Activated CD4-positive, alpha-beta T cell treated with anti-CD3 and anti-CD28 coated beads, Interleukin-2, amount 10 ng/mL, durations not matched to agents 24 days and 14 days (primary cell): ENCODE data around the gene STIM2. TPM values are rescaled to one million over a fixed set of nuclear protein-coding genes. Genes with fewer than 3 reads are reported as not detected.

Experiments
- DNase-seq: peaks from one replicate; pipeline ENCODE4 v3.0.0; 2022
- H3K27ac Mint-ChIP-seq: one replicate; pipeline ENCODE4 v1.8.0; 2022; ENCODE audit warnings: mild to moderate bottlenecking, mixed read lengths
- H3K27me3 Mint-ChIP-seq: one replicate; pipeline ENCODE4 v1.8.0; 2022; ENCODE audit warnings: mixed read lengths
- H3K36me3 Mint-ChIP-seq: one replicate; pipeline ENCODE4 v1.8.0; 2022; ENCODE audit warnings: low read depth, mild to moderate bottlenecking, mixed read lengths
- H3K4me1 Mint-ChIP-seq: one replicate; pipeline ENCODE4 v1.8.0; 2021; ENCODE audit warnings: mixed read lengths
- H3K4me3 Mint-ChIP-seq: one replicate; pipeline ENCODE4 v1.8.0; 2022; ENCODE audit warnings: mild to moderate bottlenecking, moderate library complexity, mixed read lengths
- H3K9me3 Mint-ChIP-seq: one replicate; pipeline ENCODE4 v1.8.0; 2021; ENCODE audit warnings: mixed read lengths
- intact Hi-C: fragments of 100-400 bp; cut with micrococcal nuclease; formaldehyde crosslinking; loops from one replicate; pipeline ENCODE4 v1.15.1; 2023
- total RNA-seq: library from RNA; stranded (reverse); gene quantifications from 2 replicates; pipeline ENCODE4 v1.2.3, GENCODE V29; 2022

STIM2 gene
- total RNA-seq, 1 donor from 2014 or later = 46.0 TPM

- peaks cover 30% of the 10 kb centered on the region for H3K36me3 Mint-ChIP-seq
- no peak for DNase-seq
- no peaks in the 10 kb centered on the region for H3K27me3 Mint-ChIP-seq
- no peak overlapping the region for H3K27ac Mint-ChIP-seq
- H3K4me1 Mint-ChIP-seq = peaks cover 24% of the 10 kb centered on the region
- intact Hi-C loops = no loop called here
- peaks cover 9% of the 10 kb centered on the region for H3K9me3 Mint-ChIP-seq
- H3K4me3 Mint-ChIP-seq = no peak overlapping the region
Measured at GRCh38 chr4:26941951-26942350, 81.3 kb downstream of the STIM2 start.

DNA sequence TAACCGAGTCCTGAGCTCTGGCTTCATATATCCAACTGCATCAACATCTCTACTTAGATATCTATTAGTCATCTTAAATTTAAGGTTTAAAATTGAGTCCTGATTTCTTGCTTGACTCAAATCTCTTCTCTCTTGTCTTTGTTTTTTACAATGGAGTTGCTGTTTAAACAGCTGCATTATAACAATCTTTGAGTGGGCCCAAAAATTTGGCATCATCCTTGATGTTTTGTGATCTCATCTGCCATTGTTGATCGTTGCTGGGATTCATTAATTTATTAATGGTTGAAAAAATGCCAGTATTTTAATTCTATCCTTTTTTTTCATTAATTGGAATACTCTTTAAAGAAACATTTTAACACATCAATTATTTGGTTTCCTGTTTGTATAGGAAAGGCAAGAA lies 82.2 kb downstream of the STIM2 start:
- intact Hi-C loops = no loop called here
- peaks cover 31% of the 10 kb centered on the region for H3K36me3 Mint-ChIP-seq
- H3K9me3 Mint-ChIP-seq = peaks cover 9% of the 10 kb centered on the region
- DNase-seq = no peak
- peaks cover 24% of the 10 kb centered on the region for H3K4me1 Mint-ChIP-seq
- H3K27me3 Mint-ChIP-seq = no peaks in the 10 kb centered on the region
- no peak overlapping the region for H3K27ac Mint-ChIP-seq
- no peak overlapping the region for H3K4me3 Mint-ChIP-seq

DNA sequence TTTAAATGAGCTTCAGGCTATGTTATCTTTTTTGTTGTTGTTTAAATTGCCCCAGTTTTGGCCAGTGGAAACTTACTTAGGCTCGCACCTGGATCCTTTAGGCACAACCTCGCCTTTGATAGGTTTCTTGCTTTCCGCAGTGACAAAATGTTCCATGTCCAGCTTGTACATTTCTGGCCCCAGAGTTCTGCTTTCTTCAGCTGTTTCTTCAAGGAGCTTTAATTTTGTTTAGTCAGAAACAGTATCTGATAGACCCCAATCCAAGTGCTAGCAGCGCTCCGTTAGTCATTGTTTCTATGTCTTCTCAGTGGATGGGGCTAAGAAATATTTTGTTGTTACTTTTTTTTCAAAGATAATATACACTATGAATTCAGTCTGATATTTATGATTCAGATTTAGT lies 82.8 kb downstream of the STIM2 start:
- DNase-seq = no peak
- H3K4me3 Mint-ChIP-seq = no peak overlapping the region
- H3K9me3 Mint-ChIP-seq = peaks cover 9% of the 10 kb centered on the region
- peaks cover 24% of the 10 kb centered on the region for H3K4me1 Mint-ChIP-seq
- no peaks in the 10 kb centered on the region for H3K27me3 Mint-ChIP-seq
- H3K27ac Mint-ChIP-seq = no peak overlapping the region
- intact Hi-C loops = no loop called here
- H3K36me3 Mint-ChIP-seq = peaks cover 34% of the 10 kb centered on the region

GRCh38 chr4:26945794-26946193 lies 85.2 kb downstream of the STIM2 start:
- intact Hi-C loops = no loop called here
- H3K27me3 Mint-ChIP-seq = no peaks in the 10 kb centered on the region

GRCh38 chr4:26947318-26947717 lies 86.7 kb downstream of the STIM2 start:
- Mint-ChIP-seq H3K36me3 (peaks cover 31% of the 10 kb centered on the region), H3K4me1 (peaks cover 9% of the 10 kb centered on the region), H3K9me3 (peaks cover 9% of the 10 kb centered on the region), H3K27me3 (no peaks in the 10 kb centered on the region), H3K27ac (no peak overlapping the region), H3K4me3 (no peak overlapping the region)
- intact Hi-C loops = no loop called here
- DNase-seq = no peak

More at GRCh38 chr4:26945794-26946193, 85.2 kb downstream of the STIM2 start:
- DNase-seq = no peak
- no peak overlapping the region for H3K4me3 Mint-ChIP-seq
- H3K4me1 Mint-ChIP-seq = peaks cover 16% of the 10 kb centered on the region
- no peak overlapping the region for H3K27ac Mint-ChIP-seq
- peaks cover 26% of the 10 kb centered on the region for H3K36me3 Mint-ChIP-seq
- H3K9me3 Mint-ChIP-seq = peaks cover 9% of the 10 kb centered on the region

DNA sequence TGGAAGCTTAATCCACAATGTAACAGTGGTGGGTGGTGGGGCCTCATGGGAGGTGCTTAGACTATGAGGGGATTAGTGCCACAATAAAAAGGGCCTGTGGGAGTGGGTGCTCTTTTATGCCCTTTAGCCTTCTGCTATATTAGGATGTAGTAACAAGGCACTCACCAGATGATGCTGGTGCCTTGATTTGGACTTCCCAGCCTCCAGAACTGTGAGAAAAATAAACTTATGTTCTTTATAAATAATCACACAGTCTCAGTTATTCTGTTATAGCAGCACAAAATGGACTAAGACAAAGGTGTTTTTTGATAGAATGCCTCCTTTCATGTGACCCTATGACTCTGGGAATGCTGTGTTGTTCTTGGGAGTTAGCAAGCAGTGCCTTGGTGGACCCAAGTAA lies 89.8 kb downstream of the STIM2 start:
- Mint-ChIP-seq H3K27me3 (no peaks in the 10 kb centered on the region), H3K27ac (no peak overlapping the region), H3K4me1 (peaks cover 6% of the 10 kb centered on the region), H3K4me3 (no peak overlapping the region), H3K9me3 (peaks cover 3% of the 10 kb centered on the region), H3K36me3 (peaks cover 19% of the 10 kb centered on the region)
- DNase-seq = no peak
- intact Hi-C loops = no loop called here

GRCh38 chr4:26952891-26953290 lies 92.2 kb downstream of the STIM2 start:
- DNase-seq = no peak
- Mint-ChIP-seq H3K4me1 (peaks cover 3% of the 10 kb centered on the region), H3K9me3 (peaks cover 3% of the 10 kb centered on the region), H3K27ac (no peak overlapping the region), H3K27me3 (no peaks in the 10 kb centered on the region), H3K36me3 (peaks cover 16% of the 10 kb centered on the region), H3K4me3 (no peak overlapping the region)
- intact Hi-C loops = no loop called here

GRCh38 chr4:26953366-26953765 lies 92.7 kb downstream of the STIM2 start:
- no peak for DNase-seq
- H3K27ac Mint-ChIP-seq = no peak overlapping the region
- no peak overlapping the region for H3K4me3 Mint-ChIP-seq
- H3K27me3 Mint-ChIP-seq = no peaks in the 10 kb centered on the region
- intact Hi-C loops = no loop called here
- peaks cover 4% of the 10 kb centered on the region for H3K4me1 Mint-ChIP-seq
- H3K9me3 Mint-ChIP-seq = peaks cover 3% of the 10 kb centered on the region
- peaks cover 14% of the 10 kb centered on the region for H3K36me3 Mint-ChIP-seq

DNA sequence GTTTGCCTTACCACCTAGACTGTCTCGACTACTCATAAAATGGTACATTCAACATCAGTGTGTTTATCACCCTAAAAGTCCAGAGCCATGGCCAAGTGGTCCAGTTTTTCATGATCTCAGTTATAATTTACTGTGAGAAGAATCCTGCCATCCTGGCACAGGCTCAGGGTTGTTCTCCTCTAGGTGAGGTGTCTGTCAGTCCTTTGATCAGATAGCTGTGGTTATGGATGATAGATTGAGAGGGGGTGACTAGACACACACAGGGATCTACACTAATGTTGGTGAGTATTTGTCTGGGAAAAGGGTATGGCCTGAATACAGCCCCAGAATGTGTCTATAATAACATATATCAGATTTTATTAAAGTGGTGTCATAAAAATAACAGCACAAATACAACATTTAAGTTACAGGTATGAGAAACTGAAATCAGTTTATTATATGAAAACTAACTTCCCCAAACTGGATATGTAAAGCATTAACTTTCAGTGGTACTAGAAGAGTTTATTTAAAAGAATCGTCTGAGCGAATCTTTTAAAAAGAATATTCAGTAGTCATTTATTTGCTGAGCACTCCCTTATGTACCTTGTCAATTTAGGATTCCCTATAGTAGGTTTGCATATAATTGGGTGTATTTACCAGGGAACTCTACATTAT lies 93.3 kb downstream of the STIM2 start:
- Mint-ChIP-seq H3K4me3 (no peak overlapping the region), H3K36me3 (peaks cover 19% of the 10 kb centered on the region), H3K27ac (no peak overlapping the region), H3K27me3 (no peaks in the 10 kb centered on the region), H3K9me3 (peaks cover 3% of the 10 kb centered on the region), H3K4me1 (peaks cover 8% of the 10 kb centered on the region)
- intact Hi-C loops = no loop called here
- no peak for DNase-seq

- Mint-ChIP-seq H3K4me1 (peaks cover 20% of the 10 kb centered on the region), H3K36me3 (peaks cover 21% of the 10 kb centered on the region), H3K9me3 (peaks cover 3% of the 10 kb centered on the region), H3K27me3 (no peaks in the 10 kb centered on the region), H3K4me3 (no peak overlapping the region), H3K27ac (no peak overlapping the region)
- intact Hi-C loops = loop anchor here (5.0 kb wide), 2 partner anchors 38 to 93 kb away; partner anchors contain the start of gene STIM2
- DNase-seq = no peak
Measured at GRCh38 chr4:26955241-26955640, 94.6 kb downstream of the STIM2 start.

DNA sequence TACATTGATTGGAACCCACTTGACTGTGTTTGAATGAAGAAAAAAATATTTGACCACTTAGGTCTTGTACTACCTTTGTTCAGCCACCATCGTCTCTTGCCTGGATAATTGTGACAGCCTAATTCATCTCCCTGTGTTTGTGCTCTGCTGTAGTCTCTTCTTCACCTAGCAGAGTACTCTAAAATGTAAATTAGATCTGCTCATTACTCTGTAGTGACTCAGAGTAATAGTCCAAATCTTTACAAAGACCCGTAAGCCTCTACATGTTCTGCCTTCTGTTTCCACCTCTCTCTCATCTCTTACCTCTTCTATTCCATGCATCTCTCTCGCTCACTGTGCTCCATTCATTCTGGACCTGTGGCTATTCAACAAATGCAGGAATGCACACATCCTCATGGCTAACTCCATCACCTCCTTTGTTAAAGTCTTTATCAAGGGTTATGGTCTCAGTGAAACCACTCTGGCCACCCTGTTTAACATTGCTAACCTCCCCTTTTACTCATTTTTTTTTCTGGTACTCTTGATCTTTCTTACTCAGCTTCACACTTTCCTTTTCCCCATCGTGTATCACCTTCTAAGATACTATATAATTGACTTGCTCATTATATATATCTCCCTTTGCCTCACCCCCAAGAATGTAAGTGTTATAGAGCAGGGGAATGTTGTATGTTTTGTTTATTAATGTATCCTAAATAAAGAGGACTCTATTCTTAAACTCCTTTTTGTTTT lies 98.4 kb downstream of the STIM2 start:
- Mint-ChIP-seq H3K27ac (peak overlapping the region; percentile 71), H3K4me1 (peaks cover 28% of the 10 kb centered on the region), H3K9me3 (no peaks in the 10 kb centered on the region), H3K27me3 (no peaks in the 10 kb centered on the region), H3K36me3 (peaks cover 21% of the 10 kb centered on the region), H3K4me3 (peak overlapping the region; percentile 20)
- DNase-seq = no peak
- intact Hi-C loops = loop anchor here (1.0 to 5.0 kb wide), 4 partner anchors 42 to 97 kb away; partner anchors contain the start of gene STIM2

DNA sequence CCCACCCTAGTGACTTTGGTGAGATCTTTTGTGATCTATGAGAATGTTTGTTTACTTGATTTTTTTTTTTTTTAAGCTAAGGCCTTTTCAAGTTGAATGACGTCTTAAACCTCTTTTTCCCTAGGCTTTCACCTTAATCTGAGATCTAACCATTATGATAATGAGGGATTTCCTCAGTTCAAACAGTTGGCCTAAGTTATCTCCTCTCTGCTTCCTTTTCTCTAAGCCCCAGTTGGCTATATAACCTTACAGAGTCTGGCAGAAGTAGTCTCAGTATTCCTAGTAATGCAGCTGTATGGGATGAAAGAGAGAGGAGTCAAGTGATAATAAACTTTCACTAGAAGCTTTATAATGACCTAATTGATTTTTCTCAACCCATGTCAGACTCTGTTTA lies 99.0 kb downstream of the STIM2 start:
- Mint-ChIP-seq H3K27ac (peak overlapping the region; percentile 71), H3K4me3 (peak overlapping the region; percentile 20), H3K9me3 (no peaks in the 10 kb centered on the region), H3K4me1 (peaks cover 33% of the 10 kb centered on the region), H3K36me3 (peaks cover 22% of the 10 kb centered on the region), H3K27me3 (no peaks in the 10 kb centered on the region)
- intact Hi-C loops = loop anchor here (1.0 to 5.0 kb wide), 4 partner anchors 42 to 97 kb away; partner anchors contain the start of gene STIM2
- no peak for DNase-seq

- intact Hi-C loops = no loop called here
- H3K4me3 Mint-ChIP-seq = no peak overlapping the region
- H3K36me3 Mint-ChIP-seq = peaks cover 29% of the 10 kb centered on the region
- peaks cover 35% of the 10 kb centered on the region for H3K4me1 Mint-ChIP-seq
- H3K27me3 Mint-ChIP-seq = no peaks in the 10 kb centered on the region
- no peak overlapping the region for H3K27ac Mint-ChIP-seq
- no peaks in the 10 kb centered on the region for H3K9me3 Mint-ChIP-seq
- no peak for DNase-seq
Measured at GRCh38 chr4:26962720-26963119, 102.1 kb downstream of the STIM2 start.

GRCh38 chr4:26964512-26964911 lies 103.9 kb downstream of the STIM2 start:
- intact Hi-C loops = no loop called here
- DNase-seq = no peak
- peaks cover 25% of the 10 kb centered on the region for H3K4me1 Mint-ChIP-seq
- no peak overlapping the region for H3K4me3 Mint-ChIP-seq
- H3K9me3 Mint-ChIP-seq = no peaks in the 10 kb centered on the region
- H3K36me3 Mint-ChIP-seq = peaks cover 27% of the 10 kb centered on the region
- H3K27ac Mint-ChIP-seq = no peak overlapping the region
- H3K27me3 Mint-ChIP-seq = no peaks in the 10 kb centered on the region
